SK-N-SH (cell line): ENCODE measurements around the gene GABRB2.

Experiments
- EZH2phosphoT487 ChIP-seq: fragments of 200-600 bp; sonication (generic); IDR thresholded peaks from 2 replicates; pipeline ENCODE4 v1.6.1; 2017; ENCODE audit warnings: low read depth, mixed run types, mild to moderate bottlenecking, antibody characterized with exemption, moderate library complexity, borderline replicate concordance
- FOXM1 ChIP-seq: IDR thresholded peaks from 2 replicates; pipeline ENCODE4 v1.4.0; 2012; ENCODE audit warnings: low read depth, mild to moderate bottlenecking
- RFX5 ChIP-seq: IDR thresholded peaks from 2 replicates; pipeline ENCODE4 v1.6.1; 2012; ENCODE audit warnings: mild to moderate bottlenecking, improper control_type of control experiment, low read length
- SMC3 ChIP-seq: IDR thresholded peaks from 2 replicates; pipeline ENCODE4 v1.6.1; 2012; ENCODE audit warnings: low read depth, low read length, improper control_type of control experiment
- TAF1 ChIP-seq: IDR thresholded peaks from 2 replicates; pipeline ENCODE4 v1.6.1; 2012; ENCODE audit warnings: low read depth, mild to moderate bottlenecking, low read length, moderate library complexity, borderline replicate concordance
- TEAD4 ChIP-seq: IDR thresholded peaks from 2 replicates; pipeline ENCODE4 v1.4.0; 2012; ENCODE audit warnings: mild to moderate bottlenecking, borderline replicate concordance; ENCODE audit not compliant: insufficient read depth
- TF ChIP-seq, protein P1 (sequence below): fragments of 200-600 bp; sonication (generic); IDR thresholded peaks from 2 replicates; pipeline ENCODE4 v1.6.1; 2017; ENCODE audit warnings: antibody characterized with exemption, mild to moderate bottlenecking, moderate library complexity
- TF ChIP-seq, protein P2 (sequence below): fragments of 150-350 bp; IDR thresholded peaks from 2 replicates; pipeline ENCODE4 v1.6.1; 2016; ENCODE audit warnings: mild to moderate bottlenecking, low read depth, low read length

DNA sequence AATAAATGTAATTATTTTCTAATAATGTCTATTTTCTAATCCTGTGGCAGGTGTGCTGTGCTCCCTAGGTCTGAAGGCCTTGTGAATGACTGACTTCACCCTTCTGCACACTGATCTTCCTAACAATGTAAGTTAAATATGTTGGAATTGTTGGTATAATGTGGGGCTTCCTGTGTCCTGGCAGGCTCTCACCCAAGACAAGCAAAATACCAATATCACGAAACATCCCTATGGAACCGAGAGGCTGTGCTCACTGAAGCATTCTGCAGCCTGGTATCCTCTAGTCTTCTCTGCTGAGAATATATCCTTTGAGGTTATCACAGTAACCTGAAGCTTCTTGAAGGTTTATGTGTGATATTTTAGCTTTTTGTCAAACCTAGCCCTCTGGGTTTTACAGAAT, 159.4 kb downstream of the GABRB2 start:
- TF ChIP-seq RFX5 (no peak), EZH2phosphoT487 (no peak), SMC3 (no peak), TAF1 (no peak), FOXM1 (no peak), TEAD4 (no peak)
- TF ChIP-seq, protein P1, sequence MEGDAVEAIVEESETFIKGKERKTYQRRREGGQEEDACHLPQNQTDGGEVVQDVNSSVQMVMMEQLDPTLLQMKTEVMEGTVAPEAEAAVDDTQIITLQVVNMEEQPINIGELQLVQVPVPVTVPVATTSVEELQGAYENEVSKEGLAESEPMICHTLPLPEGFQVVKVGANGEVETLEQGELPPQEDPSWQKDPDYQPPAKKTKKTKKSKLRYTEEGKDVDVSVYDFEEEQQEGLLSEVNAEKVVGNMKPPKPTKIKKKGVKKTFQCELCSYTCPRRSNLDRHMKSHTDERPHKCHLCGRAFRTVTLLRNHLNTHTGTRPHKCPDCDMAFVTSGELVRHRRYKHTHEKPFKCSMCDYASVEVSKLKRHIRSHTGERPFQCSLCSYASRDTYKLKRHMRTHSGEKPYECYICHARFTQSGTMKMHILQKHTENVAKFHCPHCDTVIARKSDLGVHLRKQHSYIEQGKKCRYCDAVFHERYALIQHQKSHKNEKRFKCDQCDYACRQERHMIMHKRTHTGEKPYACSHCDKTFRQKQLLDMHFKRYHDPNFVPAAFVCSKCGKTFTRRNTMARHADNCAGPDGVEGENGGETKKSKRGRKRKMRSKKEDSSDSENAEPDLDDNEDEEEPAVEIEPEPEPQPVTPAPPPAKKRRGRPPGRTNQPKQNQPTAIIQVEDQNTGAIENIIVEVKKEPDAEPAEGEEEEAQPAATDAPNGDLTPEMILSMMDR, result no peak
- TF ChIP-seq, protein P2, sequence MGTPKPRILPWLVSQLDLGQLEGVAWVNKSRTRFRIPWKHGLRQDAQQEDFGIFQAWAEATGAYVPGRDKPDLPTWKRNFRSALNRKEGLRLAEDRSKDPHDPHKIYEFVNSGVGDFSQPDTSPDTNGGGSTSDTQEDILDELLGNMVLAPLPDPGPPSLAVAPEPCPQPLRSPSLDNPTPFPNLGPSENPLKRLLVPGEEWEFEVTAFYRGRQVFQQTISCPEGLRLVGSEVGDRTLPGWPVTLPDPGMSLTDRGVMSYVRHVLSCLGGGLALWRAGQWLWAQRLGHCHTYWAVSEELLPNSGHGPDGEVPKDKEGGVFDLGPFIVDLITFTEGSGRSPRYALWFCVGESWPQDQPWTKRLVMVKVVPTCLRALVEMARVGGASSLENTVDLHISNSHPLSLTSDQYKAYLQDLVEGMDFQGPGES, result no peak
